AG09319 (cell line): ENCODE measurements around the gene CFAP46.

Experiments used
- DNase-seq: peaks from one replicate; pipeline ENCODE4 v3.0.0-alpha.2; 2010; ENCODE audit warnings: low read depth; ENCODE audit errors: extremely low read depth
- CTCF ChIP-seq: IDR thresholded peaks from 2 replicates; pipeline ENCODE4 v1.5.1; 2011; ENCODE audit warnings: low read depth, mild to moderate bottlenecking, inconsistent platforms, low read length, moderate library complexity

The CFAP46 gene

GRCh38 chr10:132881186-132881920, 61.0 kb downstream of the CFAP46 start:
- TF ChIP-seq CTCF = no peak
- no peak for DNase-seq

- DNase-seq = no peak
- TF ChIP-seq CTCF = no peak
These were observed 62.0 kb downstream of the CFAP46 start for GRCh38 chr10:132880128-132880981.

GRCh38 chr10:132879408-132880127, 62.8 kb downstream of the CFAP46 start:
- no peak for TF ChIP-seq CTCF
- DNase-seq = no peak

- TF ChIP-seq CTCF = no peak
- no peak for DNase-seq
These were observed 63.5 kb downstream of the CFAP46 start for GRCh38 chr10:132878730-132879407.

- no peak for TF ChIP-seq CTCF
- no peak for DNase-seq
These were observed 64.2 kb downstream of the CFAP46 start for GRCh38 chr10:132878091-132878729.

- no peak for DNase-seq
- no peak for TF ChIP-seq CTCF
These were observed 64.9 kb downstream of the CFAP46 start for GRCh38 chr10:132877473-132877872.
